Activated naive CD4-positive, alpha-beta T cell treated with anti-CD3 and anti-CD28 coated beads for 36 hours (primary cell): Measurements from ENCODE around the gene SPATA25. TPM values are rescaled to one million over a fixed set of nuclear protein-coding genes. Genes with fewer than 3 reads are reported as not detected.
A peak's percentile ranks its signal among the peaks of the same experiment; 100 is the strongest.

Experiments
- CTCF ChIA-PET: fragments of 350-600 bp; sonication (Branson Sonifier 250); formaldehyde crosslinking; loops from one replicate; lab custom pipeline; 2021; ENCODE audit warnings: antibody characterized with exemption; lab: Charles Lee
- DNase-seq: peaks from one replicate; pipeline ENCODE4 v3.0.0-alpha.2; 2020
- H3K27ac Mint-ChIP-seq: one replicate; pipeline ENCODE4 v1.8.0; 2021; ENCODE audit warnings: mild to moderate bottlenecking, mixed read lengths
- H3K27me3 Mint-ChIP-seq: one replicate; pipeline ENCODE4 v1.8.0; 2021; ENCODE audit warnings: low read depth, mixed read lengths
- H3K36me3 Mint-ChIP-seq: one replicate; pipeline ENCODE4 v1.8.0; 2021; ENCODE audit warnings: low read depth, mixed read lengths
- H3K4me1 Mint-ChIP-seq: one replicate; pipeline ENCODE4 v1.8.0; 2021; ENCODE audit warnings: low read depth, mixed read lengths
- H3K4me3 Mint-ChIP-seq: one replicate; pipeline ENCODE4 v1.8.0; 2021; ENCODE audit warnings: mild to moderate bottlenecking, moderate library complexity, mixed read lengths
- H3K9me3 Mint-ChIP-seq: one replicate; pipeline ENCODE4 v1.8.0; 2021; ENCODE audit warnings: mixed read lengths
- intact Hi-C: fragments of 100-400 bp; cut with micrococcal nuclease; formaldehyde crosslinking; loops from one replicate; pipeline ENCODE4 v1.15.1; 2023
- total RNA-seq, 2 experiments: library from RNA; stranded (reverse); gene quantifications; one replicate each; pipeline ENCODE4 v1.2.3, GENCODE V29; 2021

The SPATA25 gene
- total RNA-seq, 2 experiments from 2014 or later, result 0.38 to 0.52 TPM

DNA sequence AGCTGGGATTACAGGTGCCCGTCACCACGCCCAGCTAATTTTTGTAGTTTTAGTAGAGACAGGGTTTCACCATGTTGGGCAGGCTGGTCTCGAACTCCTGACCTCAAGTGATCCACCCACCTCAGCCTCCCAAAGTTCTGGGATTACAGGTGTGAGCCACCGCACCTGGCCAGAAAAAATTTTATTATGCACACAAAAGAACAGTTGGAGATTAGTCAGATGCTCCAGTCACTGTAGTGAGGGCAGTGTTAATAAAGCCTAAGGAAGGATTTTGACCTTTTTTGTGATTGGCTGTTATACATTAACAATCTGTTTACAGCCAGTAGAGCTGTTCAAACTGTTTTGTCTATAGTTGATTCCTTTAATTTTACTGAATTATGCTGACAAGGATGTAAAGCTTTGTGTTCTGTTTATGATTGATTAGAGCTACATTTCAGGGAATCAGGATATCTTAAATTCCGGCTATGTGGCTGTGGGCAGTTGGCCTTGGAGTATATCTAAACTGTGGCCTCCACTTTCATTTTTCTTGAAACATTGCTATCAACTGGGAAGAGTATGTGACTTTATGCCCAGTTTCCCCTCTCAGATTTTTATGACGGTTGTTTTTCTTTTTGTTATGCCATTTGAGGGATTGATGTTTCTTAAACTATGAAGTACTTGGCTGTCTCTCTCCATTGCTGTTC lies 20.1 kb downstream of the SPATA25 start:
- CTCF ChIA-PET, result interaction anchor here (0.7 to 1.2 kb wide), 2 partner anchors 11 to 42 kb away, joined by 3 to 4 read pairs; no protein-coding TSS in a partner anchor

DNA sequence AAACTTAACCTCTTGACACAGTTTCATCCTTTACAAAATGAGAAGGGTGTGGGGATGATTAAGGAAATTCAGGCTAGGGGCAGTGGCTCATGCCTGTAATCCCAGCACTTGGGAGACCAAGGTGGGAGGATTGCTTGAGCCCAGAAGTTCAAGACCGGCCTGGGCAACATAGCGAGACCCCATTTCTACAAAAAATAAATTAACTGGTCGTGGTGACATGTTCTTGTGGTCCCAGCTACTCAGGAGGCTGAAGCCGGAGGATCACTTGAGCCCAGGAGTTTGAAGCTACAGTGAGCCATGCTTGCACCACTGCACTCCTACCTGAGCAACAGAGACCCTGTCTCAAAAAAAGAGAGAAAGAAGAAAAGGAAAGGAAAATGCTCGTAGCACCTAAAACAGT lies 21.0 kb downstream of the SPATA25 start:
- CTCF ChIA-PET, result interaction anchor here (0.7 to 1.2 kb wide), 2 partner anchors 12 to 42 kb away, joined by 3 to 4 read pairs; no protein-coding TSS in a partner anchor
- no peaks in the 10 kb centered on the region for H3K4me1 Mint-ChIP-seq

More for the DNA sequence above, 20.1 kb downstream of the SPATA25 start:
- Mint-ChIP-seq H3K36me3 (no peaks in the 10 kb centered on the region), H3K27ac (no peak overlapping the region), H3K4me3 (no peak overlapping the region), H3K27me3 (no peaks in the 10 kb centered on the region), H3K4me1 (no peaks in the 10 kb centered on the region), H3K9me3 (no peaks in the 10 kb centered on the region)
- intact Hi-C loops, result no loop called here
- DNase-seq, result no peak

DNA sequence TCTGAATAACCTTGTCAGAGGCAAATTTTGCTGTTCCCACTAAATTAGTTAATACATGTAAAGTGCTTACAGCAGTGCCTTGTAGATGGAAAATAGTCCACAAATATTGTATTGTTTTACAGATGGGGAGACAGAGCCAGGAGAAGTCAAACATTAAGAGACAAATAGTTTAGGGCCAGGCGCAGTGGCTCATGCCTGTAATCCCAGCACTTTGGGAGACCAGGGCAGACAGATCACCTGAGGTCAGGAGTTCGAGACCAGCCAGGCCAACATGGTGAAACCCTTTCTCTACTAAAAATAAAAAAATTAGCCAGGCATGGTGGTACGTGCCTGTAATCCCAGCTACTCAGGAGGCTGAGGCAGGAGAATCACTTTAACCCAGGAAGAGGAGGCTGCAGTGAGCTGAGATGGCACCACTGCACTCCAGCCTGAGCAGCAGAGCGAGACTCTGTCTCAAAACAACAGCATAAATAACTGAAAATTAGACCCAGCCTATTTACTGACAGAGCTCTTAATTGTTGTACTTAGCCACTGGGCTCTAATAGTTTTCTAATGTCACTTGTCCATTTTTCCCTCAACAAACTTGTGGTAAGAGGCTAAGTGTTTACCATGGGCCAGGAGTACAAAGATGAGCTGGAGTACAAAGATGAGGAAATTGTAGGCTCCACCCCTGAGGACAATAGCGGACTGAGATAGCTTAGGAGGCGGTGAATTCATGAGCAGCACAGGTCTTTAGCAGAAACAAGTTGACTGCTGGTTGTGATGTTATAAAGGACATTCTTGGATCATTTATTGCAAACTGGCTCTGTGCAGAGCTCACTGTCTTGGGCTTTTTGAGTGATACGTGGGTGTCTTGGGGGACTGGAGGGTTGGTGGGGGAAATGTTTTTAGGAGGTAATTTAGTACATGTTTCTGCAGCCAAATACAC lies 23.6 kb downstream of the SPATA25 start:
- intact Hi-C loops, result no loop called here
- no peak overlapping the region for H3K27ac Mint-ChIP-seq
- H3K9me3 Mint-ChIP-seq, result no peaks in the 10 kb centered on the region
- H3K27me3 Mint-ChIP-seq, result no peaks in the 10 kb centered on the region
- CTCF ChIA-PET, result no interaction called here
- no peaks in the 10 kb centered on the region for H3K36me3 Mint-ChIP-seq
- H3K4me1 Mint-ChIP-seq, result peaks cover 7% of the 10 kb centered on the region
- no peak overlapping the region for H3K4me3 Mint-ChIP-seq
- no peak for DNase-seq

More for the DNA sequence above, 21.0 kb downstream of the SPATA25 start:
- Mint-ChIP-seq H3K27me3 (no peaks in the 10 kb centered on the region), H3K36me3 (no peaks in the 10 kb centered on the region), H3K9me3 (no peaks in the 10 kb centered on the region), H3K4me3 (no peak overlapping the region), H3K27ac (no peak overlapping the region)
- DNase-seq, result no peak
- intact Hi-C loops, result no loop called here

DNA sequence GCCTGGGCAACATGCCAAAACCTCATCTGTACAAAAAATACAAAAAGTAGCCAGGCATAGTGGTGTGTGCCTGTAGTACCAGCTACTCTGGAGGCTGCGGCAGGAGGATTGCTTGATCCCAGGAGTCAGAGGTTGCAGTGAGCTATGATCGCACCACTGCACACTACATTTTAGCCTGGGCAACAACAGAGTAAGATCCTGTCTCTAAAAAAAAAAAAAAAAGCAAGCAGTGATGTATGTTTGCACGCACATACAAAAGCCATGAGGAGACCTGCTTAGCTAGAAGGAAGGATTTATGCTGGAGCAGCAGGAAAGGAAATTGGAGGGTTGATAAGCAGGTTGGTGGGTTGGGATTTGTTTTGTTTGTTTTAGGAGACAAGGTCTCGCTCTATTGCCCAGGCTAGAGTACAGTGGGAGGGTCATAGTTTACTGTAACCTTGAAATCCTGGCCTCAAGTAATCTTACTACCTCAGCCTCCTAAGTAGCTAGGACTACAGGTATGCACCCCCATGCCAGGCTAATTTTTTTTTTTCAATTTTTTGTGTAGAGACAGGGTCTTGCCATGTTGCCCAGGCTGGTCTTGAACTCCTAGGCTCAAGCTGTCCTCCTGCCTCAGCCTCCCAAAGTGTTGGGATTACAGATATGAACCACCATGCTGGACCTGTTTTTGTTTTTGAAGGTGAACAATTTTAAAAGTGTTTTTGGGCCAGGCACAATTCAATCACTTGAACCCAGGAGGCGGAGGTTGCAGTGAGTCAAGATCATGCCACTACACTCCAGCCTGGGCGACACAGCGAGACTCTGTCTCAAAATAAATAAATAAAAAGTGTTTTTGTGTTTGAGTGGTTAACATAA lies 26.0 kb downstream of the SPATA25 start:
- H3K36me3 Mint-ChIP-seq, result no peaks in the 10 kb centered on the region
- H3K27me3 Mint-ChIP-seq, result no peaks in the 10 kb centered on the region
- intact Hi-C loops, result no loop called here
- no peak for DNase-seq
- CTCF ChIA-PET, result interaction anchor here (0.8 kb wide), 2 partner anchors 24 to 1753 kb away, joined by 3 to 6 read pairs; no protein-coding TSS in a partner anchor
- peaks cover 20% of the 10 kb centered on the region for H3K4me1 Mint-ChIP-seq
- H3K4me3 Mint-ChIP-seq, result no peak overlapping the region
- no peaks in the 10 kb centered on the region for H3K9me3 Mint-ChIP-seq
- H3K27ac Mint-ChIP-seq, result no peak overlapping the region

DNA sequence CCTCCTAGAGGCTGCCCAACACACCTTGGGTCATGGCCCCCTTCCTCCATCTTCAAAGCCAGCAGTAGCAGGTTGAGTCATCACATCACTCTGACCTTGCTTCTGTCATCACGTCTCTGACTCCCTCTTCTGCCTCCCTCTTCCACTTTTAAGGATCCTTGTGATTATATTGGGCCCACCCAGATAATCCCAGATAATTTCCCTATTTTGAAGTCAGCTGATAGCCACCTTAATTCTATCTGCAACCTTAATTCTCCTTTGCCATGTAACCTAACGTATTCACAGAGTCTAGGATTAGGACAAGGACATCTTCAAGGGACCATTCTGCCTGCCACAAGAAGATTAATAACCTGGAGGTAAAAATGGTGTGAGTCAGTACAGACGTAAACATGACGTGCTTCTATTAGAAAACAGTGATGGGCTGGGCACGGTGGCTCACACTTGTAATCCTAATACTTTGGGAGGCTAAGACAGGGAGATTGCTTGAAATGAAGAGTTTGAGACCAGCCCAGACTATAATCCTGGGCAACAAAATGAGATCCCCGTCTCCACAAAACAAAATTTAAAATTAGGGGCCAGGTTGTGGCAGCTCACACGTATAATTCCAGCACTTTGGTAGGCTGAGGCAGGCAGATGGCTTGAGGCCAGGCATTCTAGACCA lies 26.7 kb downstream of the SPATA25 start:
- no peak overlapping the region for H3K4me3 Mint-ChIP-seq
- H3K27me3 Mint-ChIP-seq, result no peaks in the 10 kb centered on the region
- DNase-seq, result no peak
- peaks cover 27% of the 10 kb centered on the region for H3K4me1 Mint-ChIP-seq
- CTCF ChIA-PET, result interaction anchor here (0.6 to 0.8 kb wide), 2 partner anchors 23 to 118 kb away, joined by 3 to 5 read pairs; no protein-coding TSS in a partner anchor
- intact Hi-C loops, result no loop called here
- no peaks in the 10 kb centered on the region for H3K36me3 Mint-ChIP-seq
- no peak overlapping the region for H3K27ac Mint-ChIP-seq
- no peaks in the 10 kb centered on the region for H3K9me3 Mint-ChIP-seq

DNA sequence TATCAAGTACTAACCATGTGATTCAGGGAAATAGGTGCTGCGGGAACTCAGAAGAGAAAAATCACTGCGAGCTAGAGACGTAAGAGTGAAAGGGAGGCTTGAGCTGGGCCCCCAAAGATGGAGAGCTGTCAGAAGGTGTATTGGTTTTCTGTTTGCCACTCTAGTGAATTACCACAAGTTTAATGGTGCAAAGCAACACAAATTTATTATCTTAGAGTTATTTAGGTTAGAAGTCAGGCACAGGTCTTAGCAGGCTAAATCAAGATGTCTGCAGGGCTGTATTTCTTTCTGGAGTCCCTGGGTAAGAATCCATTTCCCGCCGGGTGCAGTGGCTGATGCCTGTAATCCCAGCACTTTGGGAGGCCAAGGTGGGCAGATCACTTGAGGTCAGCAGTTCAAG lies 27.5 kb downstream of the SPATA25 start:
- DNase-seq, result no peak
- CTCF ChIA-PET, result interaction anchor here (0.6 kb wide), 1 partner anchor 117 kb away, joined by 5 read pairs; no protein-coding TSS in a partner anchor
- Mint-ChIP-seq H3K9me3 (no peaks in the 10 kb centered on the region), H3K27me3 (no peaks in the 10 kb centered on the region), H3K36me3 (no peaks in the 10 kb centered on the region), H3K4me3 (no peak overlapping the region), H3K27ac (no peak overlapping the region), H3K4me1 (peaks cover 34% of the 10 kb centered on the region)
- intact Hi-C loops, result loop anchor here (5.0 kb wide), 1 partner anchor 68 kb away; the partner anchor contains the start of genes DNTTIP1 and WFDC3

DNA sequence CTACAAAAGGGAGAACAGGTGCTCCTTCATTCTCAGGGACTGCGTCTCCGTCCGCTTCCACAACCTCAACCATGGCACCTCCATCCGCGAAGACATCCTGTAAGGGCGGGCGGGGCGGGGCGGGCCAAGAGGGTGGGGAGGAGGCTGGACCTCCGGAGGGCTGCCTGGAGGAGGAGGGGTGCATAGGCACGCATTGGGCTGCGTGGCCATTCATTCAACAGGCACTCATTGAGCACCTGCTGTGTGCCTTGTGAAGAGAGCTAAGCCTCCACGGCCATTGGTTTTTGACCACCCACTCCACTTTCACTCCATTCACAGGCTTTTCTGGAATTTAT lies 29.6 kb downstream of the SPATA25 start:
- Mint-ChIP-seq H3K4me1 (peaks cover 44% of the 10 kb centered on the region), H3K9me3 (no peaks in the 10 kb centered on the region), H3K27me3 (no peaks in the 10 kb centered on the region), H3K36me3 (no peaks in the 10 kb centered on the region), H3K27ac (peak overlapping the region; percentile 98), H3K4me3 (peak overlapping the region; percentile 95)
- intact Hi-C loops, result loop anchor here (1.0 to 5.0 kb wide), 8 partner anchors 23 to 114 kb away; partner anchors contain the start of genes CTSA, DNTTIP1, NEURL2 and UBE2C
- CTCF ChIA-PET, result interaction anchor here (0.6 to 1.5 kb wide), 2 partner anchors 8 to 112 kb away, joined by 3 to 4 read pairs; no protein-coding TSS in a partner anchor
- peak; percentile 62 for DNase-seq

DNA sequence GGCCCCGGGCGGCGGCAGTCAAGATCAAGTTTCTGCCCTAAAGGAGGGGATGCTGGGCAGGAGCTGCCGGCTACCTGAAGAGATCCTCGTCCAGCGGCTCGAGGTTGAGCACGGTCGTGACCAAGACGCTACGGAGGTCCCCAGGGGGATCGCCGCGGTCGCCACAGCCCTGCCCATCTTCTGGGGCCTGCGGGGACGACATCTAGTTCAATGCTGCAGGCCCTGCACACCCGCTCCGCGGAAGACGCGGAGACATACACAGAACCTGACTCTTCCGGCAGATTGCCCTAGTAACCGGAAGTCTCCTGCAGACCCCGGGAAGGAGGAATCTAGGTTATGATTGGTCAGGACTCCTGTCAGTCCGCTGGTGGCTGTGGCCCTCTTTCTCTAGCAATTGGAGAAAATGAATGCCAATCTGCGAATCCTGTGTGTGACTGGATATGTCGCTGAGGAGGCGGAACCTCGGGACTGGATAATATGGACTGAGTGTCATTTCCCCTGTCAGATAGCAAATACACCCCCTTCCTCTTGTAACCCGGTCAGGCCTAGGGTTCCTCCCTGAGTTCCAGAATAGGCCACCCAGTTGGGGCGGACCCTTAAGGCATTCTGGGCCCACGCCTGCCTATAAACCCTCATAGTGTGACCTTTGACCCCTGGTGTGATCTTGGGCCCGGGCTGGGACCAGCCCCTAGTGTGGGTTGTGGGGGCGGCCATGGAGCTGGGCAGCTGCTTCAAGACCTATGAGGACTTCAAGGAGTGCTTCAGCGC lies 30.1 kb downstream of the SPATA25 start, which contains the start of the genes ACOT8 and ZSWIM3:
Gene ACOT8, minus strand, starts transcription at position 279 of the 768 bp plus-strand sequence. Its CDS starts 77 bp downstream, at position 202.
Gene ZSWIM3, plus strand, starts transcription at position 501 of the 768 bp plus-strand sequence. Its CDS starts 212 bp downstream, at position 713.
- peaks cover 44% of the 10 kb centered on the region for H3K4me1 Mint-ChIP-seq
- peak within 1 kb of the TSS; percentile 98 for H3K27ac Mint-ChIP-seq
- CTCF ChIA-PET, result interaction anchor here (0.6 to 1.5 kb wide), 4 partner anchors 8 to 265 kb away, joined by 3 to 5 read pairs (median 4); no protein-coding TSS in a partner anchor
- no peaks in the 10 kb centered on the region for H3K27me3 Mint-ChIP-seq
- H3K36me3 Mint-ChIP-seq, result peaks cover 2% of the 10 kb centered on the region
- H3K4me3 Mint-ChIP-seq, result peak within 1 kb of the TSS; percentile 95
- H3K9me3 Mint-ChIP-seq, result no peaks in the 10 kb centered on the region
- intact Hi-C loops, result loop anchor here (1.0 to 5.0 kb wide), 8 partner anchors 23 to 115 kb away; partner anchors contain the start of genes CTSA, DNTTIP1, NEURL2 and UBE2C
- DNase-seq, result peak; percentile 98

DNA sequence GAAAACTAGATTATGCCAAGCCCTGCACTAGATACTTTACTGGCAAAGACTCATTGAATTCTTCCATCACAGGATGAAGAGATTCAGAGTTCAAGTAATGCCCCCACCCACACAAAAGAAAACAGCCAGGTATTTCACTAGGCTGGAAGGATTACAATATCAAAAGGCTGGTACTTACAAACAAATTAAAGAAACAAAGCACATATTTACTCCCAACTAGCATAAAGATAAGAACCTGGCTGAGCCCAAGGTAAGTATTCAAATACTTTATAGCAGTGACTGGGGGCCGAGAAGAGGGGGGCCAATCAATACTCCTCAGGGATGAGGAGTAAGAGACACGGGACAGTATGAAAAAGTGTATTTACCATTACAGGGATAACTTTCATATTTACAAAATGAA lies 33.9 kb downstream of the SPATA25 start:
- no peak overlapping the region for H3K4me3 Mint-ChIP-seq
- no peaks in the 10 kb centered on the region for H3K27me3 Mint-ChIP-seq
- intact Hi-C loops, result no loop called here
- CTCF ChIA-PET, result no interaction called here
- H3K4me1 Mint-ChIP-seq, result peaks cover 34% of the 10 kb centered on the region
- no peaks in the 10 kb centered on the region for H3K9me3 Mint-ChIP-seq
- no peak overlapping the region for H3K27ac Mint-ChIP-seq
- H3K36me3 Mint-ChIP-seq, result peaks cover 11% of the 10 kb centered on the region
- no peak for DNase-seq

DNA sequence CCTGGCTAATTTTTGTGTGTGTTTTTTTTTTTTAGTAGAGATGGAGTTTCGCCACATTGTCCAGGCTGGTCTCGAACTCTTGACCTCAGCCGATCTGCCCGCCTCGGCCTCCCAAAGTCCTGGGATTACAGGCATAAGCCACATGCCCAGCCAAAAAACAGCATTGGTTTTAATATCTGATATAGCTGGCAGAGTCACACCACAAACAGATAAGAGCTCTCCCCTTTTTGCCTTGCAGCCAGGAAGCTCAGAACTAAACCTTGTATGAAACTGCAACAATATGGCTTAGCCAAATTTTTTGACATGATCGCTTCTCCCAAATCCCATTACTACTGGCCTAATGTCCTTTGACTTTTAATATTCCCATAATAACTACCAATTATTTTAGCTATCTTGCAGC lies 35.1 kb downstream of the SPATA25 start:
- peaks cover 29% of the 10 kb centered on the region for H3K4me1 Mint-ChIP-seq

More for the DNA sequence above, 35.1 kb downstream of the SPATA25 start:
- intact Hi-C loops, result no loop called here
- H3K4me3 Mint-ChIP-seq, result no peak overlapping the region
- H3K27ac Mint-ChIP-seq, result no peak overlapping the region
- H3K9me3 Mint-ChIP-seq, result no peaks in the 10 kb centered on the region
- no peaks in the 10 kb centered on the region for H3K27me3 Mint-ChIP-seq
- CTCF ChIA-PET, result interaction anchor here (0.7 to 1.1 kb wide), 2 partner anchors 82 to 118 kb away, joined by 4 to 5 read pairs; partner anchors contain the start of gene PCIF1
- no peak for DNase-seq
- peaks cover 11% of the 10 kb centered on the region for H3K36me3 Mint-ChIP-seq
